GM18520 (cell line): ENCODE measurements around the gene RPL13.
"Not testable (repeated sequence)": the region's sequence is repeated elsewhere in the genome, so short reads cannot be mapped to it uniquely, and the experiment has no call there.

Source experiments
- ATAC-seq: cut with Tn5 transposase; IDR thresholded peaks from one replicate; pipeline ENCODE4 v1.9.1; 2021; ENCODE audit not compliant: unreplicated experiment

RPL13 gene

DNA sequence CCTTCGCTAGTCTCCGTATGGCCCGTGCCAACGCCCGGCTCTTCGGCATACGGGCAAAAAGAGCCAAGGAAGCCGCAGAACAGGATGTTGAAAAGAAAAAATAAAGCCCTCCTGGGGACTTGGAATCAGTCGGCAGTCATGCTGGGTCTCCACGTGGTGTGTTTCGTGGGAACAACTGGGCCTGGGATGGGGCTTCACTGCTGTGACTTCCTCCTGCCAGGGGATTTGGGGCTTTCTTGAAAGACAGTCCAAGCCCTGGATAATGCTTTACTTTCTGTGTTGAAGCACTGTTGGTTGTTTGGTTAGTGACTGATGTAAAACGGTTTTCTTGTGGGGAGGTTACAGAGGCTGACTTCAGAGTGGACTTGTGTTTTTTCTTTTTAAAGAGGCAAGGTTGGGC, 2.5 kb downstream of the RPL13 start:
- no peak for ATAC-seq

DNA sequence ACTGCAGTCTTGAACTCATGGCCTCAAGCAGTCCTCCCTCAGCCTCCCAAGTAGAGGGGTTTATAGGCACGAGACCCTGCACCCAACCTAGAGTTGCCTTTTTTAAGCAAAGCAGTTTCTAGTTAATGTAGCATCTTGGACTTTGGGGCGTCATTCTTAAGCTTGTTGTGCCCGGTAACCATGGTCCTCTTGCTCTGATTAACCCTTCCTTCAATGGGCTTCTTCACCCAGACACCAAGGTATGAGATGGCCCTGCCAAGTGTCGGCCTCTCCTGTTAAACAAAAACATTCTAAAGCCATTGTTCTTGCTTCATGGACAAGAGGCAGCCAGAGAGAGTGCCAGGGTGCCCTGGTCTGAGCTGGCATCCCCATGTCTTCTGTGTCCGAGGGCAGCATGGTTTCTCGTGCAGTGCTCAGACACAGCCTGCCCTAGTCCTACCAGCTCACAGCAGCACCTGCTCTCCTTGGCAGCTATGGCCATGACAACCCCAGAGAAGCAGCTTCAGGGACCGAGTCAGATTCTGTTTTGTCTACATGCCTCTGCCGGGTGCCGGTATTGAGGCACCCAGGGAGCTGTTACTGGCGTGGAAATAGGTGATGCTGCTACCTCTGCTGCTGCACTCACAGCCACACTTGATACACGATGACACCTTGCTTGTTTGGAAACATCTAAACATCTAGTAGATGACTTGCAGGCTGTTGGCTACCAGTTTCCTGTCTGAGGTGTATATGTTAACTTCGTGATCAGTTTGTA, 3.3 kb downstream of the RPL13 start:
- ATAC-seq = no peak

DNA sequence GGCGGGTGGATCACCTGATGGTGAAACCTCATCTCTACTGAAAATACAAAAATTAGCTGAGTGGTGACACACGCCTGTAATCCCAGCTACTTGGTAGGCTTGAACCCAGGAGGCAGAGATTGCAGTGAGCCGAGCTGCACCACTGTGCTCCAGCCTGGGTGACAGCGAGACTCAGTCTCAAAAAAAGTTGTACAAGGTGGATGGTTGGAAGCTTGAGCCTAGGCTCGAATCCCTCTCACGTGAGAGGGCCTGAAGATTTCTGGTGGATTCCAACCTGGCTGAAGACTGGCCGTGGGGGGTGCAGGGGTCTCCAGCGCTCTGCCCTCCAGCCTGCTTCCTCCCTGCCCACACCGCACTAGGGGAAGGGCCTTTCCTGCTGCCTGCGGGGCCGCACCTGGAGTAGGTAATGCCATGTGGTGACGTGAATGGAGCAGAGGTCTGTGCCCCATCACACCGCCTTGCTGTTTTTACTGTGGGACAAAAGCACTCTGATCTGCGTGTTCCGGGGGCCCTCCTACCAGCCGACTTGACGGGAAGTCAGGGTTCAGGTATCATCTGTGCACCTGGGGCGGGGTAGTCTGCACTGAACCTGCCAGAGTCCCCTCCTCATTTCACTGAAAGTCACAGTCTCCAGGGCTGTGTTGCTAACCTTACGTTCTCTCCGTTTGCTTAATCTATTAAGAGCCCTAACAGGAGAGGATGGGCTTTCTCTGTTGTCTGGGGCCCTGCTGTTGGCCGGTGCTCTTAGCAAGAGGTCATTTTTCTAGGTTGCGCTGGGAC, 4.2 kb downstream of the RPL13 start:
- ATAC-seq = no peak

- ATAC-seq = no peak
These were observed 4.7 kb downstream of the RPL13 start for GRCh38 chr16:89565256-89565505.

DNA sequence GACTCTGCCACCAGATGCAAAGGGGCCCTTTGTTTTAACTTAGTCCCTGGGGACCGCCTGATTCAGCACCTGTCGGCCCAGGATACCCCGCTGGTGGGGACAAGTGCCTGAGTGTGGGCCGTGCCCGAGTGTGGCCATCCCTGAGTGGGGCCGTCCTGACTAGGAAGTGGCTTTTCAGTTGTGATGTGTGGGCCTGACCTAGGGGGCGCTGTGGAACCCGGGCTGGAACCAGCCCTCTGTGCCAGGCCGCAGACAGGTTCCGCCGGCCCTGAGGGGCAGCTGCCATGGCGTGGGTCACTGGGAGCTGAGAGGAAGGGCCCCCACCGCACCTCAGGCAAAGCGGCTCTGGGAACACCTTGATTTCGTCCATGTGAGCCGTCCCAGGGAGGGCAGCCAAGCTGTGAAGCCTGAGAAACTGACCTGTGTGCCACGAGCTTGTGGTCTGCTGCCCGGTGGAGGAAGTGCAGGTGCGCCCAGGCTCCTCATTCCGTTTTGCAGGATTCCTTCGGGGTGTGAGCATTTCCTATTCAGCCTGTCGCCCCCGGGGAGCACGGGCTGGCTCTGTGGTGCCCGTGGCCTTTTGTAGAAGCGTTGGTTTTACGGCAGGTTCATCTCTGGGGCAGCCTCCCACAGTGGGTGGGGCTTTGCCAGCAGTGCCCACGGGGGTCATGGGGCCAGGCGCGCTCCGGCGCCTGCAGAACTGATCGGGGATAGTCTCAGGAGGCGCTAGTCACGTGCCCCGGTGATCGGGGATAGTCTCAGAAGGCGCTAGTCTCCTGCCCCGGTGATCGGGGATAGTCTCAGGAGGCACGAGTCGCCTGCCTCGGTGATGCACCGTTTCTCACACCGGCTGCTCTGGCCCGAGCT, 5.3 kb downstream of the RPL13 start:
- no peak for ATAC-seq

- ATAC-seq = no peak
These were observed 7.4 kb downstream of the RPL13 start for GRCh38 chr16:89567656-89568594.

DNA sequence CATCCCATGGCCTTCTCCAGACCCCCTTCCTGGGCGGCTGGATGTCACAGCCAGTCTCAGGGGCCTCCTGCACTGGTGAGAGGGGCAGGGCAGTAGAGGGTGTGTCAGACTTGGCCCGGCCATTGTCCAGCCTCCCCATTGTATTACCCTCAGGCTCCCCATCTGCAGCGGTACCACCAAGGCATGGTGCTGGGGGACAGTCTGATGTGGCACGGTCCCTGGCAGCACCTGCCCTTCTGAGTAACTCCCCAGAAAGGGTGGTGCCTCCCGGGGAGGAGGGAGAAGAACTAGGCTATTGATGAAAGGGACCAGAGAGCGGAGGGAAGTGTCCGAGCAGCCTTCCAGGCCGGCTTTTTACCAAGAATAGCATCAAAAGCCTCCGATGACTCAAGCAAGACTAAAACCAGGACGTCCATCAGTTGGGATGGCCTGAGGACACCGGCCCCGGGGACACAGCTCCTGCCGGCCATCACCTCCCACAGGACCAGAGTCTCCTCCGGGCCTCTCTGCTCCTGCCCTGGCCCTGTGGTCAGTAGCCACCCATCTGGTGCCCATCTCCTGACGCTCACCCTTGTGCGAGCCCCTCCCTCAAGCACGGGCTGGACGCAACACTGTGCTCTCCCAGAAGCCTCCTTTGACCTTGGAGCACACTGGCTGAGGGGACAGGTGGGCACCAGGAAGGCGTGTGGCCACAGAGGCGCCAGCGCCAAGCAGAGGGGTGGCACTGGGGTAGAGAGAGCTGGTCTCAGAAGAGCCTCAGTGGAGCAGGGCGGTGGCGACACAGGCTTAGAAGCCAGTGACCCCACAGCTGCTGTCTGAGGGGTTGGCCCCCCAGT, 9.2 kb downstream of the RPL13 start:
- ATAC-seq = no peak

GRCh38 chr16:89570342-89570923, 10.0 kb downstream of the RPL13 start:
- no peak for ATAC-seq

- ATAC-seq = not testable (repeated sequence)
These were observed 10.6 kb downstream of the RPL13 start for GRCh38 chr16:89570983-89571598.

- ATAC-seq = no peak
These were observed 11.2 kb downstream of the RPL13 start for GRCh38 chr16:89571636-89572035.

GRCh38 chr16:89572073-89572484, 11.6 kb downstream of the RPL13 start:
- ATAC-seq = no peak

DNA sequence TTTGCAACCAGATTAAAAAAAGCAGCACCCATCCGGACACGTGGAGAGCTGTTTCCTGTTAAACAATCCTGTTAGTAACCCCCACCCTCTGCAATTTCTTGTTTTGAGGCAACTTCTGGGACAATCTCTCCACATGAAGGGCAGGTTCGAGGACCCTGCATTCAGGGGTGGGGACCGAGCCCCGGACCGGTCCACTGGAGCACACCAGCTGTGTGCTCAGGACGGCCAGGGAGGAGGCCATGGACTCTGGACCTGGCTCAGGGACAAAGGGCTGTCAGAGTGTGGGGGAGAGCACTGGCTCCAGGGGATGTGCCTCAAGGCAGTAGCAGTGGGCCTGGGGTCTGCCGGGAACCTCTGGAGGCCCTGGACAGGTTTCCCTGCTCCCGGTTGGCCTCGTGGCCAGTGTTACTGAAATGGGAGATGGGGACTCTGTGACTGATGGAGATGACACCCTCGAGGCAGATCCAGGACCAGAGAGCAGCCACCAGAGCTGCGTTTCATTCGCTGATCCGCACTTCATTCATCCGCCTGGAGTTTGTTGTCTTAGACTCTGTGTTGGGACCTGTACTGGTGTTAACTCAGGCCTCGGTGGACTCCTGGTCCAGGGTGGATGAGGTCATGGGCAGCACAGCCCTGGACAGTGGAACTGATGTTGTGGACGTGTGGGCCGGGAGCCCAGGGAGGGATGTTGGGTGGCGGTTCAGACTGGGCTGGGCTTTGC, 12.2 kb downstream of the RPL13 start:
- ATAC-seq = no peak

DNA sequence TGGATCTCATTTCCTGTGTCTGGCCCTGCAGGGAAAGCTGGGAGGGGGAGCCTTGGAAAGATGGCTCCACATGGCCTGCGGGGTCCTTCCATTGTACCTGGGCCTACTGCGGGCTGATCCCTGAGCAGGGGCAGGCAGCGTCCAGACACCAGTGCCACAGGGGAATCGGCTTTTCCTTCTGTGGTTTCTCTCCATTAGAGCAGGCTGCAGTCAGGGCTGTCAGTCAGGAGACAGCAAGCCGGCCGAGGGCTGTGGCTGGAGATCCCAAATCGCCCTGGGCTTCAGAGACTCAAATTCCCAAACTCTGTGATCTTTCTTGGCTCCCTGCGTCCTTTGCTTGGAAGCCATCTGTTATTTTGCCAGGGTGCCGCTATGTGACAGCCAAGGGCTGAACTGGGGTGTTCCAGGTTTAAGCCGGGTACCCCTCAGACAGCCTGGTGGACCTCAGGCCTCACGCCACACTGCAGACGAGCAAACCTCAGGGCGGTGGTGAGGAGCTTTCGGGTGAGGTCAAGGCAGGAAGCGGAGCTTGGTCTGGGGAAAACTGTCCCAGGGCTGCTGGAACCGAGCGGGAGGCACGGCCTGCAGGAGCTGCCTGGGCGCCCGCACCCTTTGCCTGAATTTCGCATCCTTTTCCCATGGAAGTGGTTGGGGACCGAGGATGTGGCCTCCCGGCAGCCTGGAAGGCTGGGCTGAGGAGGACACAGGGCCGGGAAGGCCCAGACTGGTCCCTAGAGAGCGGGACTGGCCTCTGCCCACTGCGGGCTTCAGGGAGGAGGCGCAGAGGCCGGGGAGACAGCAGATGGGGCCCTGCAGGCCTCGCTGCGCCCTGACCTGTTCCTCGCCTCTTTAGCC, 13.6 kb downstream of the RPL13 start:
- ATAC-seq = no peak

- no peak for ATAC-seq
These were observed 14.3 kb downstream of the RPL13 start for GRCh38 chr16:89574681-89575246.

- no peak for ATAC-seq
These were observed 15.0 kb downstream of the RPL13 start, which contains the start of gene CPNE7 for GRCh38 chr16:89575247-89576152. Gene CPNE7 (plus strand): TSS chr16:89575758. CDS start chr16:89575898, 140 bp downstream.
